T-cell (primary cell): ENCODE results near the gene RNF125. TPM values are rescaled to one million over a fixed set of nuclear protein-coding genes. Genes with fewer than 3 reads are reported as not detected.
"Not testable (repeated sequence)": the region's sequence is repeated elsewhere in the genome, so short reads cannot be mapped to it uniquely, and the experiment has no call there.

Experiments used
- ATAC-seq, 4 experiments: fragments of 200-7000 bp in 3 of 4; fragments of 150-1000 bp in 1 of 4; cut with Tn5 transposase; replicated peaks in 1 of 4; 1 replicate in 3 of 4; 2 replicates in 1 of 4; pipeline ENCODE4 v1.10.0; 2021; ENCODE audit warnings: moderate library complexity in 3 of 4, mild to moderate bottlenecking in 2 of 4, moderate number of reproducible peaks in 1 of 4
- CTCF ChIA-PET, 2 donors: fragments of 300-600 bp; sonication (Branson Sonifier 250); formaldehyde crosslinking; loops; one replicate each; lab custom pipeline; 2022; ENCODE audit warnings: antibody characterized with exemption in 2 of 2; lab: Charles Lee
- POLR2A ChIA-PET, 2 donors: fragments of 300-600 bp; sonication (Branson Sonifier 250); formaldehyde crosslinking; loops; one replicate each; lab custom pipeline; 2022; ENCODE audit warnings: antibody characterized with exemption in 2 of 2; lab: Charles Lee
- DNase-seq, 35 experiments: peaks; one replicate each; pipeline versions ENCODE4 v3.0.0 to v3.0.0-alpha.2; 2013 to 2023
- H3K27ac ChIP-seq: one replicate; pipeline ENCODE4 v1.5.1; 2013; ENCODE audit warnings: low read length
- H3K27me3 ChIP-seq, 2 experiments: replicated peaks in 1 of 2; 1 replicate in 1 of 2; 2 replicates in 1 of 2; pipeline versions ENCODE4 v1.6.1 to v1.7.0; 2013; ENCODE audit warnings: low read length in 1 of 2, mixed read lengths in 1 of 2; ENCODE audit not compliant: control insufficient read depth in 2 of 2, insufficient read depth in 2 of 2; ENCODE audit errors: extremely low read depth in 1 of 2
- H3K36me3 ChIP-seq, 2 donors: 1 replicate in 1 of 2; 2 replicates in 1 of 2; pipeline versions ENCODE4 v1.6.1 to v1.7.0; 2013; ENCODE audit warnings: low read length in 1 of 2; ENCODE audit not compliant: control insufficient read depth in 2 of 2, insufficient read depth in 1 of 2; ENCODE audit errors: extremely low read depth in 1 of 2
- H3K4me1 ChIP-seq, 2 experiments: 1 replicate in 1 of 2; 2 replicates in 1 of 2; pipeline versions ENCODE4 v1.6.1 to v1.7.0; 2013; ENCODE audit warnings: low read length in 2 of 2, mixed read lengths in 1 of 2; ENCODE audit not compliant: insufficient read depth in 2 of 2, control insufficient read depth in 1 of 2; ENCODE audit errors: extremely low read depth in 1 of 2
- H3K4me3 ChIP-seq, 2 donors: 1 replicate in 1 of 2; 2 replicates in 1 of 2; pipeline versions ENCODE4 v1.5.1 to v1.7.0; 2013; ENCODE audit warnings: mild to moderate bottlenecking in 2 of 2, low read length in 1 of 2, moderate library complexity in 1 of 2; ENCODE audit not compliant: control insufficient read depth in 1 of 2; ENCODE audit errors: extremely low read depth in 1 of 2
- H3K9me3 ChIP-seq: 2 replicates; pipeline ENCODE4 v1.7.0; 2013
- H3K27ac Mint-ChIP-seq, 2 donors: one replicate each; pipeline ENCODE4 v1.8.0; 2020 to 2021; ENCODE audit warnings: mild to moderate bottlenecking in 2 of 2, mixed read lengths in 2 of 2
- H3K27me3 Mint-ChIP-seq, 2 donors: one replicate each; pipeline ENCODE4 v1.8.0; 2021 to 2022; ENCODE audit warnings: mixed read lengths in 2 of 2
- H3K36me3 Mint-ChIP-seq: one replicate; pipeline ENCODE4 v1.8.0; 2021; ENCODE audit warnings: mixed read lengths
- H3K4me1 Mint-ChIP-seq, 3 donors: one replicate each; pipeline ENCODE4 v1.8.0; 2020 to 2022; ENCODE audit warnings: mixed read lengths in 3 of 3, mild to moderate bottlenecking in 1 of 3
- H3K4me3 Mint-ChIP-seq, 3 donors: one replicate each; pipeline ENCODE4 v1.8.0; 2020 to 2022; ENCODE audit warnings: mild to moderate bottlenecking in 3 of 3, mixed read lengths in 3 of 3, moderate library complexity in 3 of 3
- H3K9me3 Mint-ChIP-seq, 3 donors: one replicate each; pipeline ENCODE4 v1.8.0; 2020 to 2022; ENCODE audit warnings: mixed read lengths in 3 of 3
- WGBS: methylation state at CpG from one replicate; pipeline ENCODE4 v1.1.5; 2013; ENCODE audit warnings: missing lambda C conversion rate; ENCODE audit not compliant: insufficient coverage; 5-methylcytosine and 5-hydroxymethylcytosine counted together
- total RNA-seq, 35 experiments: library from RNA in 6 of 35; stranded (reverse) in 6 of 35; fragments of 120-200 nt in 1 of 35; gene quantifications; one replicate each; pipeline versions ENCODE4 v1.2.1 to v1.2.4 and lab custom pipeline; 2013 to 2026

RNF125 gene
- total RNA-seq, 5 donors from 2014 or later (not counting 1 experiment from before 2014, with no cell fraction given), result 33.6 to 70.1 (median 37.4) TPM

- Mint-ChIP-seq H3K27ac (no peak overlapping the region), H3K36me3 (no peaks in the 10 kb centered on the region), H3K4me1 (no peaks in the 10 kb centered on the region), H3K4me3 (no peak overlapping the region), H3K27me3 (no peaks in the 10 kb centered on the region), H3K9me3 (no peaks in the 10 kb centered on the region)
- POLR2A ChIA-PET, result no interaction called here
- no peaks in the 10 kb centered on the region for H3K4me1 ChIP-seq
- no peaks in the 10 kb centered on the region for H3K27me3 ChIP-seq
- H3K9me3 ChIP-seq, result no peaks in the 10 kb centered on the region
- H3K36me3 ChIP-seq, result no peaks in the 10 kb centered on the region
- H3K27ac ChIP-seq, result no peak overlapping the region
- 95% methylated on average over 3 of the region's 7 CpGs for WGBS
- CTCF ChIA-PET, result interaction anchor here in 1 of 2 donors (0.6 kb wide), 1 partner anchor 156 kb away, joined by 3 read pairs; no protein-coding TSS in a partner anchor
- ATAC-seq (no peak), DNase-seq (no peak)
- H3K4me3 ChIP-seq, result no peak overlapping the region
These were observed 22.6 kb upstream of the RNF125 start for GRCh38 chr18:31996007-31996406.

- Mint-ChIP-seq H3K9me3 (no peaks in the 10 kb centered on the region), H3K27me3 (no peaks in the 10 kb centered on the region), H3K4me1 (no peaks in the 10 kb centered on the region), H3K27ac (no peak overlapping the region), H3K4me3 (no peak overlapping the region), H3K36me3 (no peaks in the 10 kb centered on the region)
- Histone ChIP-seq H3K4me1 (no peaks in the 10 kb centered on the region), H3K4me3 (no peak overlapping the region), H3K36me3 (no peaks in the 10 kb centered on the region), H3K9me3 (no peaks in the 10 kb centered on the region), H3K27ac (no peak overlapping the region), H3K27me3 (no peaks in the 10 kb centered on the region)
- ATAC-seq, result no peak
- CTCF ChIA-PET, result no interaction called here
- POLR2A ChIA-PET, result interaction anchor here in 1 of 2 donors (0.6 kb wide), 1 partner anchor 63 kb away, joined by 3 read pairs; no protein-coding TSS in a partner anchor
- no peak for DNase-seq
- WGBS, result 100% methylated on average over 1 of the region's 5 CpGs
These were observed 19.7 kb upstream of the RNF125 start for GRCh38 chr18:31998880-31999412.

GRCh38 chr18:32001141-32001540 lies 17.5 kb upstream of the RNF125 start:
- POLR2A ChIA-PET, H3K4me3 Mint-ChIP-seq, ATAC-seq, DNase-seq, H3K27ac ChIP-seq, H3K27ac Mint-ChIP-seq, H3K9me3 ChIP-seq, H3K4me3 ChIP-seq, CTCF ChIA-PET, H3K27me3 Mint-ChIP-seq, H3K4me1 ChIP-seq, H3K9me3 Mint-ChIP-seq, H3K36me3 Mint-ChIP-seq, H3K36me3 ChIP-seq, H3K27me3 ChIP-seq, H3K4me1 Mint-ChIP-seq: not testable (repeated sequence)
- 94% methylated on average over 7 of the region's 7 CpGs for WGBS

- H3K4me3 ChIP-seq, H3K9me3 Mint-ChIP-seq, H3K27me3 Mint-ChIP-seq, H3K4me1 Mint-ChIP-seq, H3K4me3 Mint-ChIP-seq, POLR2A ChIA-PET, CTCF ChIA-PET, H3K9me3 ChIP-seq, H3K27me3 ChIP-seq, ATAC-seq, H3K27ac ChIP-seq, H3K27ac Mint-ChIP-seq, DNase-seq, H3K36me3 ChIP-seq, H3K36me3 Mint-ChIP-seq, H3K4me1 ChIP-seq: not testable (repeated sequence)
- WGBS, result 100% methylated on average over 2 of the region's 2 CpGs
These were observed 14.8 kb upstream of the RNF125 start for GRCh38 chr18:32003822-32004221.

GRCh38 chr18:32010124-32010721 lies 8.4 kb upstream of the RNF125 start:
- Mint-ChIP-seq H3K27ac (peak overlapping the region in 1 of 2 donors; percentile 11), H3K27me3 (no peaks in the 10 kb centered on the region), H3K4me3 (no peak overlapping the region), H3K9me3 (no peaks in the 10 kb centered on the region), H3K4me1 (peaks cover 9 to 14% (median 10%) of the 10 kb centered on the region in 3 donors), H3K36me3 (no peaks in the 10 kb centered on the region)
- Histone ChIP-seq H3K36me3 (no peaks in the 10 kb centered on the region), H3K9me3 (no peaks in the 10 kb centered on the region), H3K27ac (no peak overlapping the region), H3K4me1 (peaks cover 0 to 8% of the 10 kb centered on the region in 2 experiments), H3K4me3 (no peak overlapping the region), H3K27me3 (no peaks in the 10 kb centered on the region)
- WGBS, result 83% methylated on average over 2 of the region's 5 CpGs
- ChIA-PET POLR2A (interaction anchor here (0.6 kb wide), 2 partner anchors 23 to 126 kb away, joined by 8 to 10 read pairs; no protein-coding TSS in a partner anchor), CTCF (interaction anchor here in 1 of 2 donors (0.6 kb wide), 1 partner anchor 14 kb away, joined by 15 read pairs; no protein-coding TSS in a partner anchor)
- DNase-seq (no peak), ATAC-seq (peak in 1 of 4 experiments; percentile 16)

- no peak for DNase-seq
- no peaks in the 10 kb centered on the region for H3K27me3 Mint-ChIP-seq
- Histone ChIP-seq H3K36me3 (no peaks in the 10 kb centered on the region), H3K27ac (no peak overlapping the region), H3K4me3 (no peak overlapping the region), H3K4me1 (peaks cover 1 to 8% of the 10 kb centered on the region in 2 experiments), H3K9me3 (no peaks in the 10 kb centered on the region), H3K27me3 (no peaks in the 10 kb centered on the region)
- no peaks in the 10 kb centered on the region for H3K36me3 Mint-ChIP-seq
- H3K9me3 Mint-ChIP-seq, result no peaks in the 10 kb centered on the region
- ChIA-PET POLR2A (no interaction called here), CTCF (no interaction called here)
- ATAC-seq, result no peak
- H3K4me3 Mint-ChIP-seq, result no peak overlapping the region
- peaks cover 15 to 22% (median 16%) of the 10 kb centered on the region in 3 donors for H3K4me1 Mint-ChIP-seq
- no peak overlapping the region for H3K27ac Mint-ChIP-seq
- no CpG with 5 or more reads among the region's 3 CpGs for WGBS
These were observed 7.4 kb upstream of the RNF125 start for GRCh38 chr18:32011193-32011592.
